Type B pancreatic cell (in vitro differentiated cells): Measurements from ENCODE around the gene DUS3L. TPM values are rescaled to one million over a fixed set of nuclear protein-coding genes. Genes with fewer than 3 reads are reported as not detected.
A peak's percentile ranks its signal among the peaks of the same experiment; 100 is the strongest.

Source experiments
- DNase-seq: peaks from one replicate; pipeline ENCODE4 v3.0.0; 2021; ENCODE audit warnings: mixed read lengths; ENCODE audit not compliant: unreplicated experiment; ENCODE audit errors: extremely low spot score
- H3K27ac Mint-ChIP-seq: 2 replicates; pipeline ENCODE4 v1.8.0; 2021; ENCODE audit warnings: mild to moderate bottlenecking, mixed read lengths
- H3K27me3 Mint-ChIP-seq: 2 replicates; pipeline ENCODE4 v1.8.0; 2021; ENCODE audit warnings: mixed read lengths
- H3K36me3 Mint-ChIP-seq: 2 replicates; pipeline ENCODE4 v1.8.0; 2021; ENCODE audit warnings: mixed read lengths
- H3K4me1 Mint-ChIP-seq: one replicate; pipeline ENCODE4 v1.8.0; 2021; ENCODE audit warnings: mixed read lengths; ENCODE audit not compliant: unreplicated experiment
- H3K4me3 Mint-ChIP-seq: 2 replicates; pipeline ENCODE4 v1.8.0; 2021; ENCODE audit warnings: mild to moderate bottlenecking, mixed read lengths
- H3K9me3 Mint-ChIP-seq: 2 replicates; pipeline ENCODE4 v1.8.0; 2021; ENCODE audit warnings: mixed read lengths
- total RNA-seq: library from RNA; stranded (reverse); gene quantifications from 2 replicates; pipeline ENCODE4 v1.2.1, GENCODE V29; 2021; ENCODE audit warnings: low replicate concordance
- TF ChIP-seq, protein P1 (sequence below): fragments of 200-600 bp; sonication (generic); conservative IDR thresholded peaks from 2 replicates; pipeline ENCODE4 v1.5.0; 2021; ENCODE audit warnings: antibody characterized with exemption, mild to moderate bottlenecking

Gene DUS3L
- total RNA-seq, 1 donor from 2014 or later, result 38.6 TPM

DNA sequence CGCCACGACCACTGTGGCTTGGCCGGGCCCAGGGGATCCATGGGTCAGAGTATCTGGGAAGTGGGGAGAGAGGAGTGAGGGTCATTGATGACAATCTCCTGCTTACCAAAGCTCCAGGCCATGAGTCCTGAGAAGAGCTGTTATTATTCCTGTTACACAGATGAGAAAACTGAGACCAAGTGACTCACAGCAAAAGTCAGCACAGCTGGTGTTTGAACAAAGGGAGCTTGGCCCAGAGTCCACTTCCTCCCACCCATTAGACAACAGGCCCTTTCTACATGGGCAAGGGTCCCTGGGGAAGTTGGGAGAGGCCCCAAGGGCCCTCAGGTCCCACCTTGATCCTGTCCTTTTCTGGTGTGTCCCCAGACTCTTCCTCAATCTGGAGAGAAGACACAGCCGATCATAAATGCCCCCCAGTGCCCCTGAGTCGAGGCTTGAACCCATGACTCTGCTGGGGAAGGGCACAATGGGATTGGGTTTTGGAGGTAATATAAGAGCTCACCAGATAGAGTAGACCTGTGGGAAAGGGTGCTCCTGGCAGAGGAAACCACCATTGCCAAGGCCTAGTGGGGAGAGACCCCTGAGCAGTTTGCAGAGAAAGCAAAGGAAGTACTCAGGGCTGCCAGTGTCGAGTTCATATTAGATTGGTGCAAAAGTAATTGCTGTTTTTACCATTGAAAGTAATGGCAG lies 41.7 kb upstream of the DUS3L start:
- DNase-seq, result no peak
- peaks cover 3% of the 10 kb centered on the region for H3K27me3 Mint-ChIP-seq
- no peaks in the 10 kb centered on the region for H3K36me3 Mint-ChIP-seq
- H3K27ac Mint-ChIP-seq, result peak overlapping the region; percentile 29
- no peaks in the 10 kb centered on the region for H3K9me3 Mint-ChIP-seq
- TF ChIP-seq, protein P1, sequence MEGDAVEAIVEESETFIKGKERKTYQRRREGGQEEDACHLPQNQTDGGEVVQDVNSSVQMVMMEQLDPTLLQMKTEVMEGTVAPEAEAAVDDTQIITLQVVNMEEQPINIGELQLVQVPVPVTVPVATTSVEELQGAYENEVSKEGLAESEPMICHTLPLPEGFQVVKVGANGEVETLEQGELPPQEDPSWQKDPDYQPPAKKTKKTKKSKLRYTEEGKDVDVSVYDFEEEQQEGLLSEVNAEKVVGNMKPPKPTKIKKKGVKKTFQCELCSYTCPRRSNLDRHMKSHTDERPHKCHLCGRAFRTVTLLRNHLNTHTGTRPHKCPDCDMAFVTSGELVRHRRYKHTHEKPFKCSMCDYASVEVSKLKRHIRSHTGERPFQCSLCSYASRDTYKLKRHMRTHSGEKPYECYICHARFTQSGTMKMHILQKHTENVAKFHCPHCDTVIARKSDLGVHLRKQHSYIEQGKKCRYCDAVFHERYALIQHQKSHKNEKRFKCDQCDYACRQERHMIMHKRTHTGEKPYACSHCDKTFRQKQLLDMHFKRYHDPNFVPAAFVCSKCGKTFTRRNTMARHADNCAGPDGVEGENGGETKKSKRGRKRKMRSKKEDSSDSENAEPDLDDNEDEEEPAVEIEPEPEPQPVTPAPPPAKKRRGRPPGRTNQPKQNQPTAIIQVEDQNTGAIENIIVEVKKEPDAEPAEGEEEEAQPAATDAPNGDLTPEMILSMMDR, result no peak
- H3K4me1 Mint-ChIP-seq, result peaks cover under 1% of the 10 kb centered on the region
- H3K4me3 Mint-ChIP-seq, result no peak overlapping the region

DNA sequence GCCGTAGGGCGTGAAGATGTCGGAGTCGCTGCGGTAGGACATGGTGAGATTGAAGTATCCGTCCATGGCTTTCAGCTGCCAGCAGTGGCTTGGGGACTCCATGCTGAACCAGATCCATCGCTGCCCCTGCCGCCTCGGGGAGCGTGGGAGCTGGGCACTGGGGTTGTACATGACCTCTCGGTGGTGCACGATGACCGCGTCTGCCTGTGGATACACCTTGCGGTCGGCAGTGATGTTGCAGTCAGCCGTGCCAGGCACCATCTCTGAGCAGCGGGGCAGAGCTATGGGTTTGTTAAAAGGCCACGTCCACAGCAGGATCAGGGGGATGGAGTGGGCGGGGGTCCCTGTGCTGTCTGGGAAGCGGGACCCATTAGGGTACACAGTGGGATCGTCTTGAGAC lies 41.1 kb upstream of the DUS3L start:
- DNase-seq, result no peak
- Mint-ChIP-seq H3K4me3 (no peak overlapping the region), H3K27me3 (peaks cover 3% of the 10 kb centered on the region), H3K9me3 (no peaks in the 10 kb centered on the region), H3K27ac (peak overlapping the region; percentile 29), H3K36me3 (no peaks in the 10 kb centered on the region), H3K4me1 (no peaks in the 10 kb centered on the region)
- TF ChIP-seq, protein P1, result no peak

DNA sequence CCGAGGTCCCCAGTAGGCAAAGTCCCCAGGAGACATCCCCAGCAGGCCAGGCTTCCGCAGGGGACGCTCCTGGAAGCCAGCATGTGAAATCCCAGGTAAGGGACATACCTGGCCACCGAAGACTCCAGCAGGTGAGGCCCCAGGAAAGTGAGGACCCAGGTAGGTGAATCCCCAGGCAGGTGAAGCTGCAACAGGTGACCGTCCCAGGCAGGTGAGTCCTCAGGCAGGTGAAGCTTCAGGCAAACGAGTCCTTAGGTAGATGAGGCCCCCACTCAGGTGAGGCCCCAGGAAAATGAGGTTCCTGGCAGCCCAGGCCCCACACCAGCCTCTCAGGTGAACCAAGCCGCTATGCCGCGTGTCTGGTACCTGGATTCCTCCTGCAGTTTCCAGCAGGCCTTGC lies 40.2 kb upstream of the DUS3L start:
- TF ChIP-seq, protein P1, result no peak
- Mint-ChIP-seq H3K4me3 (no peak overlapping the region), H3K27me3 (peaks cover 3% of the 10 kb centered on the region), H3K9me3 (no peaks in the 10 kb centered on the region), H3K27ac (no peak overlapping the region), H3K36me3 (no peaks in the 10 kb centered on the region), H3K4me1 (no peaks in the 10 kb centered on the region)
- DNase-seq, result no peak

DNA sequence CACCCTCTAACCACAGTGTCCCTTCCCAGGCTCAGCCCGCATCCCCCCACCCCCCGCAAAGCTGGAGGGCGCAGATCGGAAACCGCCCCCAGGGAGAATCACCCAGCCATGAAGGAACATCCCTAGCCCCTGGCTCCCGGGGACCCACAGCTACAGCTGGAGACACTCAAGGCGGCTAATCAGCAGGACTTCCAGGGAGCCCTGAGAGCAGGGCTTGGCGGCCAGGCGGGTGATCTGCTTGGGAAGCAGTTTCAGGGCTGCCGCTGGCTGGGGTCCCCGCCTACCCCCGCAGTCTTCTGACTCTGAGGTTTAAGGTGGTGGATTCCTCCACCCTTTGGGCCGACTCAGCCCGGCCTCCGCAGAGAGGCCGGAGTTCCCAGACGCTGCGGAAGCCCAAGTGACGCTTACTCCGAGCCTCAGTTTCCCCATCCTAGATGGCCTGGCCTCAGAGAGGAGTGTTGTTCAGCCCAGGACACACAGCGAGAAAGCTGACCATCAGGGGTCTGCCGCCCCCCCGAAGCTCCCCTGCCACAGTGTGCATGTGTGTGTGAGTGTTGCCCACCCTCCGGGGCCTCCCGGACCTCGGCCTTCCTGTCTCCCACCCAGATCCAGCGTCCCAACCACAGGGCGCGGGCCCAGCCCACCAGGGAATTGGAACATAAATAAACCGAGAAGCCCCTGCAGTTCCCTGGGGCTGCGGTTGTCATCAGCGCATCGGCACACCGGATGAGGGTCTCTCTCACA lies 38.8 kb upstream of the DUS3L start:
- TF ChIP-seq, protein P1, result no peak
- H3K36me3 Mint-ChIP-seq, result no peaks in the 10 kb centered on the region
- H3K9me3 Mint-ChIP-seq, result no peaks in the 10 kb centered on the region
- no peak for DNase-seq
- peak overlapping the region; percentile 56 for H3K4me3 Mint-ChIP-seq
- no peaks in the 10 kb centered on the region for H3K4me1 Mint-ChIP-seq
- H3K27ac Mint-ChIP-seq, result no peak overlapping the region
- peaks cover 3% of the 10 kb centered on the region for H3K27me3 Mint-ChIP-seq

DNA sequence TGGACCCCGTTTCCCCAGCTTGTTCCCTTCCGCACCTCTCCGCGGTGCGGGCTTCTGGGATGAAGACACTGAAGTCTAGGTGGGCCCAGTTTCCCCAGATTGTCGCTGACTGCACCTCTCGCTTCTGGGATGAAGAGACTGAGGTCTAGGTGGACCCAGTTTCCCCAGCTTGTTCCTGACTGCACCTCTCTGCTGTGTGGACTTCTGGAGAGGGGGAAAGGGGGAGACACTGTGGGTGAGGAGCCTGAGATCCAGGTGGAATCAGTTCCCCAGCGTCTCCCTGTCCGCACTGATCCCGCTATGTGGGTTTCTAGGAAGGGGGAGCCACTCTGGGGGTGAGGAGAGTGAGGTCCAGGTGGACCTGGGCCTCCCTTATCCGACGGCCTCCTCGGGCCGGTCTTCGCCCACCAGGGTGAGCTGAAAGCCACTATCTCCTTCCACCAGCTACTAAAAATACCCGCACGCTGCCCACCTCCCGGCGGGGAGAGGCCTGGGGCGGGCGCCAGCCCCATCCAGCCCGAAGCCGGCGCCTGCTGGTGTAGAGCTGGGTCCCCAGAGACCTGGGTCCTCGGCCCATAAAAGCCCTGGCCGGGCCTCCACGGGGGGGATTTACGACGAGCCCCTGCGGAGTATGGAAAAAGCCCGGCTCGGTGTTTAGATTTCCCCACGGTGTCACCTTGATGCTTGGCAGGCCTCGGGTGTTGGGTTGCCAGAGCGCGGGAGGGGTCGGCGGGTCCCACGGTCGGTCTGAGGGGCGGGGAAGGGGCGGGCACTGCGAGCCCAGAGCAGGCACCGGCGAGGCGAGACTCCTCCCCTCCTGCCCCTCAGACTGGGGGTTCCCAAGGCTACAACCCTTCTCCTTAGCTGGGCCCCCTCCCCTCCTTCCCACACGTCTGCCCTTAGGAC lies 38.0 kb upstream of the DUS3L start:
- TF ChIP-seq, protein P1, result no peak
- Mint-ChIP-seq H3K36me3 (no peaks in the 10 kb centered on the region), H3K27me3 (peaks cover 3% of the 10 kb centered on the region), H3K9me3 (no peaks in the 10 kb centered on the region), H3K4me3 (peak overlapping the region; percentile 99), H3K27ac (peak overlapping the region; percentile 96), H3K4me1 (no peaks in the 10 kb centered on the region)
- no peak for DNase-seq
